NT2/D1 (cell line): ENCODE measurements around the gene CCDC60.
A peak's percentile ranks its signal among the peaks of the same experiment; 100 is the strongest.

ENCODE experiments used
- DNase-seq: peaks from one replicate; pipeline ENCODE4 v3.0.0-alpha.2; 2011; ENCODE audit warnings: low read depth, low spot score
- H3K27me3 ChIP-seq: 2 replicates; pipeline ENCODE4 v1.6.0; 2011; ENCODE audit warnings: mild to moderate bottlenecking; ENCODE audit not compliant: insufficient read length, insufficient read depth
- H3K36me3 ChIP-seq: 2 replicates; pipeline ENCODE4 v1.6.1; 2011; ENCODE audit warnings: mild to moderate bottlenecking, low read length, mixed read lengths; ENCODE audit not compliant: insufficient read depth, insufficient read length
- H3K4me1 ChIP-seq: 2 replicates; pipeline ENCODE4 v1.5.1; 2011; ENCODE audit not compliant: insufficient read depth, insufficient read length
- H3K4me3 ChIP-seq: 2 replicates; pipeline ENCODE4 v1.5.1; 2011; ENCODE audit warnings: low read depth; ENCODE audit not compliant: insufficient read length
- H3K9ac ChIP-seq: 2 replicates; pipeline ENCODE4 v1.6.0; 2011; ENCODE audit warnings: low read depth; ENCODE audit not compliant: insufficient read length
- H3K9me3 ChIP-seq: 2 replicates; pipeline ENCODE4 v1.5.1; 2011; ENCODE audit warnings: mild to moderate bottlenecking, low read length; ENCODE audit not compliant: insufficient read depth
- SUZ12 ChIP-seq: IDR thresholded peaks from 2 replicates; pipeline ENCODE4 v1.6.1; 2011; ENCODE audit not compliant: insufficient read length, insufficient read depth; ENCODE audit errors: extremely low read depth
- YY1 ChIP-seq: IDR thresholded peaks from 2 replicates; pipeline ENCODE4 v1.6.1; 2011; ENCODE audit not compliant: insufficient read length, insufficient read depth
- ZNF274 ChIP-seq: IDR thresholded peaks from 2 replicates; pipeline ENCODE4 v1.6.1; 2011; ENCODE audit warnings: mild to moderate bottlenecking, low read depth, low read length

CCDC60 gene

GRCh38 chr12:119302451-119303080 is 32.0 kb upstream of the CCDC60 start:
- no peaks in the 10 kb centered on the region for H3K36me3 ChIP-seq
- TF ChIP-seq SUZ12 (no peak), YY1 (no peak), ZNF274 (no peak)
- DNase-seq, result no peak
- no peaks in the 10 kb centered on the region for H3K27me3 ChIP-seq
- peaks cover 3% of the 10 kb centered on the region for H3K4me1 ChIP-seq
- no peak overlapping the region for H3K9ac ChIP-seq
- H3K4me3 ChIP-seq, result no peak overlapping the region
- no peaks in the 10 kb centered on the region for H3K9me3 ChIP-seq

DNA sequence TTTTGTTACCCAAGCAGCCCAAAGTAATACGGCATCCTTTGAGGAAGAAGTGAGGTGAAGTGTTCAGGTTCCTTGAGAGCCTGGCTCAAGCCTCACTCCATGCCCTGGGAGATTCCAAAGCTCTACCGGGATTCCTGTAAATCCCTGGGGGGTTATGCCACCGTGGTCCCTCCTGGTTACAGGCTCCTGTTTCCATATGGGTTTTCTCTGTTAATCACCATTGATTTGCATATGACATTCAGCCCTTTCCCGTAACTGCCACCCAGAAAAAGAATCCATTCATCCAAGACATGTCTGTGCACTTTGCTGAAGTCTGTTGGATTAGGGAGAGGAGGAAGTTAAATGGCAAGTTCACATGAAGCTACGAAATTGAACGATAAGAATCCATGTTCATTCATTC is 27.9 kb upstream of the CCDC60 start:
- H3K9me3 ChIP-seq, result no peaks in the 10 kb centered on the region
- TF ChIP-seq ZNF274 (no peak), SUZ12 (no peak), YY1 (no peak)
- H3K27me3 ChIP-seq, result no peaks in the 10 kb centered on the region

DNA sequence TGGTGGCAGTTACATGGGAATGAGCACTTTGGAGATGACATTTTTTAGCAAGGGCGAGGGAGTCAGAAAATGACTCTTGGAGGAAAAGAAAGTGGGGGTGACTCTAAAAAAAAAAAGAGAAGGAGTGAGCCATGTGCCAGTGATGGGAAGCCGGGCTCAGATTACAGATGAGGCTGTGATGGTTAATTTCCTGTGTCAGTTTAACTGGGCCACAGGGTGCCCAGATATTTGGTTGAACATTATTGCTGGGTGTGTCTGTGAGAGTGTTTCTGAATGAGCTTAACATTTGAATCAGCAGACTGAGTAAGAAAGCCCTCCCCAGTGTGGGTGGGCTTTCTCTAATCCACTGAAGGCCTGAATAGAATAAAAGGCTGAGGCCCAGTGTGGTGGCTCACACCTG is 26.8 kb upstream of the CCDC60 start:
- no peaks in the 10 kb centered on the region for H3K36me3 ChIP-seq
- peaks cover 5% of the 10 kb centered on the region for H3K4me1 ChIP-seq
- H3K9me3 ChIP-seq, result no peaks in the 10 kb centered on the region
- no peak overlapping the region for H3K9ac ChIP-seq
- no peak for DNase-seq
- no peaks in the 10 kb centered on the region for H3K27me3 ChIP-seq
- no peak overlapping the region for H3K4me3 ChIP-seq
- no peak for TF ChIP-seq SUZ12
- no peak for TF ChIP-seq ZNF274
- TF ChIP-seq YY1, result no peak

More for the DNA sequence above, 27.9 kb upstream of the CCDC60 start:
- no peak for DNase-seq
- Histone ChIP-seq H3K4me1 (peaks cover 8% of the 10 kb centered on the region), H3K9ac (no peak overlapping the region), H3K36me3 (no peaks in the 10 kb centered on the region), H3K4me3 (no peak overlapping the region)

DNA sequence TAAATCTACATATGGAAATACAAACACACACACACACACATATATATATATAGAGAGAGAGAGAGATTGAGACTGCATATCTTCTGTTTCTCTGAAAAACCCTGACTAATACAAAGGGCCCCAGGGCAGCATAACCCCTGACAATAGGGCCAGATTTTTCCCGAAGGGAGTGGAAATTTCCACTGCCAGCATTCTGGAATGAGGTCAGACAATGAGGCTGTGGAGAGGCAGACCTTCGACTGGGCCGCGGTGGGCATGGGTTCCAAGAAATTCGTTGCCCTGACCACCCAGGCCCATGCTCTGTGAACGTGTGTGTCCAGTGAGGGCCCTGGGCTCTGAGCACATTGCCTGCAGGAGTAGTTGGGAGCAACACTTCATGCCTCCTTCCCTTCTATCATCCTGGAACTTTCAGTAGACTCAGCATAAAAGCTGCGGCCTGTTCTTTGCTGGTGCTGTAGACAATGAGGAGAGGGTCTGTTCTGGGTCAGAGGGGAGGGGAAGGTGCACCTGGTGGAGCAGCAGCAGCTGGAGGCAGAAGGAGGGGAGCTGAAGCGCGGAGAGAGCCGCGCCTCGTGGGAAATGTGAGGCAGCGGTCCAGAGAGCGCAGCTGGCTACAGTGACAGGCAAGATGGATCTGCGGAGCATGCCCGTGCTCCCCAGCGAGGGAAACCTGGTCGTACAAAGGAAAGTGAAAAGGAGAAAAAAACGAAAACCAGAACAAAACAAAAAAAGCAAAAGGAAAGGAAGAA is 25.6 kb upstream of the CCDC60 start:
- no peaks in the 10 kb centered on the region for H3K27me3 ChIP-seq
- peaks cover 5% of the 10 kb centered on the region for H3K4me1 ChIP-seq
- TF ChIP-seq ZNF274 (no peak), YY1 (no peak), SUZ12 (no peak)
- no peak for DNase-seq
- peak overlapping the region; percentile 18 for H3K9ac ChIP-seq
- no peak overlapping the region for H3K4me3 ChIP-seq
- no peaks in the 10 kb centered on the region for H3K9me3 ChIP-seq
- H3K36me3 ChIP-seq, result no peaks in the 10 kb centered on the region

DNA sequence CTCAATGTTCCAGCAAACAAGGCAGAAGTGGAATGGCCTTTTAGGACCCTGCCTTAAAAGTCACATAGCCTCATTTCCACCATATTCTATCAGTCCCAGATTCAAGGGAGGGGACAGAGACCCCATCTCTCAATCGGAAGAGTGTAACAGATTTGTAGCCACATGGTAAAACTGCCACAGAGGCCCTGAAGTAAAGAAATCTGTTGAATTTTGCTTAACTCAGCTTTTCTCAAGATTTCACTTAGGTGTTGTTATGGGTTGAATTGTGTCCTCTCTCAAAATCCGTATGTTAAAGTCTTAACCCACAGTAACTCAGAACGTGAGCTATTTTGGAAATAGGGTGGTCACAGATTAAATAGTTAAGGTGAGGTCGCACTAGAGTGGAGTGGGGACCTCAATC is 22.7 kb upstream of the CCDC60 start:
- H3K4me1 ChIP-seq, result peaks cover 5% of the 10 kb centered on the region
- H3K9me3 ChIP-seq, result no peaks in the 10 kb centered on the region
- no peaks in the 10 kb centered on the region for H3K36me3 ChIP-seq
- H3K27me3 ChIP-seq, result no peaks in the 10 kb centered on the region
- no peak for DNase-seq
- H3K4me3 ChIP-seq, result no peak overlapping the region
- TF ChIP-seq YY1 (no peak), SUZ12 (no peak), ZNF274 (no peak)
- no peak overlapping the region for H3K9ac ChIP-seq

- Histone ChIP-seq H3K9me3 (no peaks in the 10 kb centered on the region), H3K27me3 (no peaks in the 10 kb centered on the region), H3K36me3 (no peaks in the 10 kb centered on the region), H3K4me1 (peaks cover 5% of the 10 kb centered on the region), H3K4me3 (no peak overlapping the region), H3K9ac (no peak overlapping the region)
- TF ChIP-seq SUZ12 (no peak), ZNF274 (no peak), YY1 (no peak)
- DNase-seq, result no peak
Observed at GRCh38 chr12:119312904-119313303, 21.6 kb upstream of the CCDC60 start.

DNA sequence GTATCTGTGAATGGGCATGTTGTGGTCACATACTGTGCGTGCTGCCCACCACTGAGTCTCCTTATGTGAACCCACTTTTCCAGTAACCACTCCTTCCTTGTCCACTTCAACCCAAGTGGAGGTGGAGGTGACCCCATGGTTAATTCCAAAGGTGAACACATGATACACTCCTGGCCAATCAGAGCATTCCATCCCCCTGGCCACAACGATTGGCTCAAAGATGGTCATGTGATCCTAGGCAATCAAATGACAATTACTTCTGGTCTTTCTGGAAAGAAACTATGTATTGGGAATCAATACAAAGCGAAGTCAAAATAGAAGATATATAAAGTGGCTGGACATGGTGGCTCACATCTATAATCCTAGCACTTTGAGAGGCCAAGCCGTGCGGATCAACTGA is 20.2 kb upstream of the CCDC60 start:
- H3K4me1 ChIP-seq, result no peaks in the 10 kb centered on the region
- DNase-seq, result no peak
- H3K27me3 ChIP-seq, result no peaks in the 10 kb centered on the region
- no peak overlapping the region for H3K9ac ChIP-seq
- TF ChIP-seq SUZ12 (no peak), ZNF274 (no peak), YY1 (no peak)
- H3K36me3 ChIP-seq, result no peaks in the 10 kb centered on the region
- H3K9me3 ChIP-seq, result no peaks in the 10 kb centered on the region
- no peak overlapping the region for H3K4me3 ChIP-seq
